HepG2 (cell line): ENCODE measurements around the gene KRTAP6-1. TPM values are rescaled to one million over a fixed set of nuclear protein-coding genes. Genes with fewer than 3 reads are reported as not detected.

Experiments used
- ATAC-seq: fragments of 200-7000 bp; cut with Tn5 transposase; 3 replicates; pipeline ENCODE4 v1.9.1; 2020; ENCODE audit warnings: mild to moderate bottlenecking, moderate library complexity
- BruUV-seq: library from RNA; stranded (reverse); fragments of 400-500 nt; replicated peaks from 2 replicates; lab custom pipeline; 2021; lab: Mats Ljungman, UMichigan
- CTCF ChIA-PET: fragments of 300-600 bp; formaldehyde crosslinking; extraction: SDS; loops from one replicate; lab custom pipeline; 2021; ENCODE audit warnings: low total read pairs, inconsistent platforms, low intra/inter-chr PET ratio; lab: Yijun Ruan, JAX
- POLR2A ChIA-PET: fragments of 350-600 bp; sonication (Branson Sonifier 250); formaldehyde crosslinking; loops from one replicate; lab custom pipeline; 2020; ENCODE audit warnings: antibody characterized with exemption, inconsistent platforms; lab: Yijun Ruan, JAX
- DNase-seq: peaks from one replicate; pipeline ENCODE4 v3.0.0-alpha.2; 2015; ENCODE audit warnings: low spot score
- FAIRE-seq: peaks from 3 replicates; lab custom pipeline; 2011; peaks lifted over from hg19 to GRCh38; lab: Jason Lieb, UNC
- H2AFZ ChIP-seq: one replicate; pipeline ENCODE4 v1.6.1; 2011; ENCODE audit warnings: low read length, inconsistent platforms
- H3K27ac ChIP-seq: fragments of 300-600 bp; 3 replicates; pipeline ENCODE4 v1.8.0; 2011; ENCODE audit warnings: mixed run types, mild to moderate bottlenecking, mixed read lengths, low read length, inconsistent platforms; ENCODE audit not compliant: insufficient read depth; ENCODE audit errors: extremely low read length
- H3K27me3 ChIP-seq, 2 experiments: fragments of 200-600 bp in 1 of 2; 2 replicates in 1 of 2; 3 replicates in 1 of 2; pipeline versions ENCODE4 v1.6.0 to v1.8.0; 2011; ENCODE audit warnings: low read length in 2 of 2, mild to moderate bottlenecking in 2 of 2, moderate library complexity in 2 of 2, inconsistent platforms in 1 of 2; ENCODE audit not compliant: insufficient read depth in 2 of 2, control insufficient read depth in 1 of 2
- H3K36me3 ChIP-seq, 2 experiments: fragments of 200-600 bp in 1 of 2; replicated peaks in 1 of 2; 2 replicates in 1 of 2; 3 replicates in 1 of 2; pipeline versions ENCODE4 v1.5.1 to v1.8.0; 2011; ENCODE audit warnings: low read length in 2 of 2, inconsistent platforms in 1 of 2; ENCODE audit not compliant: insufficient read depth in 2 of 2, control insufficient read depth in 1 of 2
- H3K4me1 ChIP-seq: 2 replicates; pipeline ENCODE4 v1.5.1; 2012; ENCODE audit warnings: low read length, inconsistent platforms; ENCODE audit not compliant: insufficient read depth
- H3K4me2 ChIP-seq: 2 replicates; pipeline ENCODE4 v1.6.0; 2011; ENCODE audit warnings: low read depth, low read length, inconsistent platforms
- H3K4me3 ChIP-seq, 3 experiments: fragments of 200-600 bp in 1 of 3; sonication (generic), shearing (Covaris generic) in 1 of 3; replicated peaks in 1 of 3; 2 replicates each; pipeline ENCODE4 v1.5.1; 2011 to 2016; ENCODE audit warnings: low read length in 3 of 3, inconsistent platforms in 2 of 3, low read depth in 2 of 3, mild to moderate bottlenecking in 2 of 3, control low read depth in 1 of 3, mixed read lengths in 1 of 3; ENCODE audit not compliant: insufficient read depth in 1 of 3
- H3K79me2 ChIP-seq: one replicate; pipeline ENCODE4 v1.6.1; 2011; ENCODE audit warnings: low read length, inconsistent platforms; ENCODE audit not compliant: insufficient read depth
- H3K9ac ChIP-seq: 2 replicates; pipeline ENCODE4 v1.6.0; 2011; ENCODE audit warnings: mild to moderate bottlenecking, low read depth, low read length, inconsistent platforms; ENCODE audit not compliant: insufficient read depth
- H3K9me3 ChIP-seq: 2 replicates; pipeline ENCODE4 v1.5.1; 2012; ENCODE audit warnings: mild to moderate bottlenecking, low read length
- H4K20me1 ChIP-seq: 2 replicates; pipeline ENCODE4 v1.6.0; 2011; ENCODE audit warnings: inconsistent platforms, mild to moderate bottlenecking, low read length, moderate library complexity; ENCODE audit not compliant: insufficient read depth
- ARHGAP35 ChIP-seq: sonication (generic); formaldehyde crosslinking; IDR thresholded peaks from 2 replicates; pipeline ENCODE4 v1.9.0; 2022; ENCODE audit warnings: mild to moderate bottlenecking, inconsistent platforms, moderate library complexity, missing genetic modification reagents, borderline replicate concordance
- NFAT5 ChIP-seq: sonication (generic); formaldehyde crosslinking; IDR thresholded peaks from 2 replicates; pipeline ENCODE4 v1.4.0; 2020; ENCODE audit warnings: missing genetic modification reagents
- ZBTB20 ChIP-seq: sonication (generic); formaldehyde crosslinking; IDR thresholded peaks from 2 replicates; pipeline ENCODE4 v1.8.1; 2023; ENCODE audit warnings: missing genetic modification reagents, low read depth, mild to moderate bottlenecking, borderline replicate concordance
- ZNF460 ChIP-seq: sonication (generic); formaldehyde crosslinking; IDR thresholded peaks from 2 replicates; pipeline ENCODE4 v1.5.1; 2020; ENCODE audit warnings: missing genetic modification reagents, mild to moderate bottlenecking, borderline replicate concordance
- in situ Hi-C: cut with HindIII; loops from 2 replicates; pipeline ENCODE4 v1.10.0; 2017; ENCODE audit warnings: low pct_unique_long_range_greater_than_20kb; ENCODE audit not compliant: extremely low pct_ligation_motif_present
- intact Hi-C: fragments of 100-400 bp; cut with micrococcal nuclease; formaldehyde crosslinking; loops from one replicate; pipeline ENCODE4 v1.10.0; 2022; ENCODE audit not compliant: unreplicated experiment
- polyA plus RNA-seq, 8 experiments: library from polyadenylated mRNA; depleted of rRNA in 3 of 8; stranded (reverse) in 7 of 8; unstranded in 1 of 8; fragments of >200 nt; fragmentation: Illumina TruSeq in 4 of 8; extraction: Trizol in 4 of 8; gene quantifications; 2 replicates each; pipeline versions ENCODE4 v1.2.1 to v1.2.3, GENCODE V29; 2011 to 2016; ENCODE audit warnings: low read depth in 4 of 8, missing spikeins in 1 of 8, mixed read lengths in 1 of 8; ENCODE audit not compliant: insufficient read depth in 1 of 8
- total RNA-seq, 5 experiments: library from RNA; depleted of rRNA; stranded (reverse); fragments of >200 nt; fragmentation: Illumina TruSeq; extraction: Trizol; gene quantifications; 2 replicates each; pipeline ENCODE4 v1.2.3, GENCODE V29; 2016; ENCODE audit warnings: low read depth in 1 of 5

KRTAP6-1 gene
- total and polyA plus RNA-seq, 2 of the 13 experiments (the other 11 are each of a cell fraction or from before 2014, with no cell fraction given), result not detected

DNA sequence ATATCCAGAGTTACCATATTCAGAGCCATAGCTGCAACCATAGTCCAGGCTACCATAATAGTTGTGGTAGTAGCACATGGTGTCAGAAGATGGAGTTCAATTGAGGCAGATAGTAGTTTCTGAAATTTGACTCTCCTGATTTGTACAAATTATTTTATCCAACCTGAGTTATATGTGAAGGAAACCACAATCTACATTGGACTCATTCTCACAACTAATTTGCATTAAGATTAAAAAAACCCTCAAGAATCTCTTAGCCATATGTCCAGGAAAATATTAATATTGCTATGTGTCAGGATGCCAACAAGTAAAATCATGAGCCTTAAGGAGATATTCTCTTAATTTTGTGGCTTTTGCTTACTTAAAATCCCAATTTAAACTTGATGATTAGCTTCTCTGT is 23.4 kb downstream of the KRTAP6-1 start, which contains the start of gene KRTAP22-2:
KRTAP22-2 (minus strand) TSS at position 101 of the 400 bp plus-strand sequence.
- ChIA-PET POLR2A (no interaction called here), CTCF (no interaction called here)
- no peak for ATAC-seq
- Histone ChIP-seq H3K9ac (no peak within 1 kb of the TSS), H3K9me3 (peaks cover 82% of the 10 kb centered on the region), H3K27me3 (no peaks in the 10 kb centered on the region), H3K4me1 (no peaks in the 10 kb centered on the region), H3K79me2 (no peaks in the 10 kb centered on the region), H2AFZ (no peak within 1 kb of the TSS), H3K4me3 (no peak within 1 kb of the TSS), H3K27ac (no peak within 1 kb of the TSS), H3K36me3 (no peaks in the 10 kb centered on the region), H3K4me2 (no peak within 1 kb of the TSS), H4K20me1 (no peaks in the 10 kb centered on the region)
- TF ChIP-seq ZBTB20 (CRISPR knock-in tag) (no peak), ZNF460 (no peak), NFAT5 (CRISPR knock-in tag) (no peak), ARHGAP35 (CRISPR knock-in tag) (no peak)
- DNase-seq, result no peak
- no peak for FAIRE-seq
- intact Hi-C loops, result no loop called here
- in situ Hi-C loops, result no loop called here
- BruUV-seq, result no TSS peak
